ENCODE results near the gene PEAK1. TPM values are rescaled to one million over a fixed set of nuclear protein-coding genes. Genes with fewer than 3 reads are reported as not detected.

Gene PEAK1
- total RNA-seq, 1 donor from 2014 or later: 28.5 TPM

DNA sequence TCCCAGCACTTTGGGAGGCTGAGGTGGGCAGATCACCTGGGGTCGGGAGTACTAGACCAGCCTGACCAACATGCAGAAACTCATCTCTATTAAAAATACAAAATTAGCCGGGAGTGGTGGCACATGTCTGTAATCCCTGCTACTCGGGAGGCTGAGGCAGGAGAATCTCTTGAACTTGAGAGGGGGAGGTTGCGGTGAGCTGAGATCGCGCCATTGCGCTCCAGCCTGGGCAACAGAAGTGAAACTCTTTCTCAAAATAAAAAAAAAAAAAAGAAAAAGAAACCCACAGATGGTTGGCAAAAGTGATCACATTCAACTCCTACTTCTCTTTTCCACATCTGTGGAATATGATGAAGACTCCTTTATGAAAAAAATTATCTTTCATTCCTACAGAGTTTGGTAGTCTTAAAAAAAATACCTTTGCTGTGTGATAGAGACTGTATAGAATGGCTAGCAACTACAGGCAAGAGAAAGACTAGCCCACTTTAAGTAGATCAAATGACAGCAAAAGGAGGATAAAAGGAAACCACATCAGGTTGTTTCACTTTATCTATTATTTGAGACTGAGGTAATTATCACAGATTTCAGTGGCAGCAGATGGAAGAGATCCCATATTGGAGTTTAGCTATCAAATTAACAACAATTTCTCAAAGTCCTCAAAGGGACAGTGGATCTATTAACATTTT, 176.0 kb downstream of the PEAK1 start:
- intact Hi-C loops (cut with micrococcal nuclease): no loop called here

DNA sequence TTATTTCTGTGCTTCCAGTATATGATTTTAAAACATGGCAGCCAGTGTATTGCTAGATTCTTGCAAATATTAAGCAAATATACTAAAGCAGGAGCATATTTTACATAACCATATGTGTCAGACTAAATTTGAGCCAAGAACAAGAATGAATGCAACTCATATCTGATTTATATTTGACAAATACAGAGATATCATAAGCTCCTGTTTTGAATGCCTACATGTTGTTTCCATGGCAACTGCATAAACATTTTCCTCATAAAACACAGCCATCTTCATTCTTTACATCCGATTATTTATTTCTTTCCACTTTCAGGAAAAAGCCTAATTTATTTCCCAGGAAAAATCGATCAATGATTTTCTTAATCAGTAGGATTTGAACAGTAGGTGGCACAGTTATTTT, 176.8 kb downstream of the PEAK1 start:
- intact Hi-C loops (cut with micrococcal nuclease): no loop called here

DNA sequence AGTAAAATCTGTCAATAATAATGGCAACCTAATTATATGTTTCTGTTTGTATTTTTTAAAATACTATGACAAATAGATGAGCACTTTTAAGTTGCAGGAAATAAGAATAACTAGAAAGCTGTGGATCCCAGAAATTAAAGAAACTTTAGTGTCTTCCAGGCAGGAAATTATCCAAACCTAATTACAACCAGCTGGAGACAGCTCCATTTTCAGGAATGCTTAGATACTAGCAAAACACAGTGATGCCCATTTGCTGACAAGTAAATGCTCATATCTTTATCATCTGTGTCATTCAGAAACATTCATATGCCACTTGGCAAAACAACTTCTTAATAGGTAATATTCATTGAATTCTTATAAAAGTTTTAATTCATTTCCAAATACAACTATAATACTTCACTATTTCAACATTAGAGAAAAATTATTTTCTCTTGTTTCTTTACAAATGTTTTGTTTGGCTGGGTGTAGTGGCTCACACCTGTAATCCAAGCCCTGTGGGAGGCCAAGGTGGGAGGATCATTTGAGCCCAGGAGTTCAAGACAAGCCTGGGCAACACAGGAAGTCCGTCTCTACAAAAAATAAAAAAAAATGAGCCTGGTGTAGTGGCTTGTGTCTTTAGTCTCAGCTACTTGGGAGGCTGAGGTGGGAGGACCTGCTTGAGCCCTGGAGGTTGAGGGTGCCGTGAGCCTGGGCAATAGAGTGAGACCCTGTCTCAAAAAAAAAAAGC, 179.9 kb downstream of the PEAK1 start:
- intact Hi-C loops (cut with micrococcal nuclease): no loop called here

GRCh38 chr15:77235566-77235965, 184.3 kb downstream of the PEAK1 start:
- intact Hi-C loops (cut with micrococcal nuclease): no loop called here

DNA sequence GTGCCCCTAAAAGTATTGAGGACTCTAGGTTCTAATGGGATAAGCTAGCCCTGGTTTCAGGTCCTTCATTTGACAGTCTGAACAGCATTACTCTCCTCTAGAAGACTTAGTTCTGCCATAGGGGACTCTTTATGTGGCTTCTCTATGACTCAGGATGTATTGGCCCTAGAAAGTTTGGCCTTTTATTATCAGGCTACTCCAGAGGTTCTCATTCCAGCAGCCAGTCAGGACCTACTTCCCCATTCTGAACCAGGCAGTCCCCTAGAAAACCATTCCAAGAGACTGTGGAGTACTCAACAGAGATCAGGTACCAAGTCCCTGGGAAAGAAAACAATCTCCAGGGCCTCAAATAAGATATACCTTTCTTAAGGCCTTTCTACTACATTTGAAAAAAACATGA, 191.1 kb downstream of the PEAK1 start:
- intact Hi-C loops (cut with micrococcal nuclease): no loop called here

DNA sequence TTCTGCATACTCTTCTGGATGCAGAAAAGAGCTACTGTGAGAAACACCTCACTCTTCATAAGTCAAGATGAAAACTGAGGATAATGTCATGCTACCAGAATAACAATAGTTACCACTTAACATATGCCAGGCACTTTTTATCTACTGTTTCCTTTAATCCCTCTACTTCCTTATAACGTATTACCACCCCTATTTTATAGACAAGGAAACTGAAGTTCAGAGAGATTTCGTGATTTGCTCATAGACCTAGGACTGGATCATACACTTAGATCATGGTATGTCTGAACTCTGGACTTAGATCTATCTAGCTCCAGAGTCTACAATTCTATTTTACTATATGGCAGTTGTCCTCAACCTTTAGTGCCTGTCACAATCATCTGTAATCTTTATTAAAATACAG, 193.3 kb downstream of the PEAK1 start:
- intact Hi-C loops (cut with micrococcal nuclease): no loop called here

- intact Hi-C loops (cut with micrococcal nuclease): no loop called here
These were observed 194.3 kb downstream of the PEAK1 start for GRCh38 chr15:77225646-77226045.

- intact Hi-C loops (cut with micrococcal nuclease): no loop called here
These were observed 194.8 kb downstream of the PEAK1 start for GRCh38 chr15:77225088-77225487.

DNA sequence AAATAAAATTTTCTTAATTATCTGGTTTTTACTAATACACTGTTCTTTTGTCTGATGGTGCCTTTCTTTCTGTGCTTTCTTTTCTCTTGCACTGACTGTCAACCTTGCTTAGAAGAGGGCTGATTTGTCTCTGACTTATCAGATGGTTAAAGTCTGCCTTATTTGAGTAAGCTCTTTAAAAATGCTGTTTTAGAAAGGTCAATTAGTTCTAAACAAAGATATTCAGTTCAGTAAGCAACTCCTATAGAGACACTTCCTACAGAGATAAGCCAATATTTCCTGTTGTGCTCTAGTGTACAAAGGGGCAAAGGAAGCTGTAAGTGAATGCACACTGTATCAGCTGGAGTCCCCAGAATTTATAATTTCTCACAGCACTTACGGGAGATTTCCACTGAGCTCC, 195.6 kb downstream of the PEAK1 start:
- intact Hi-C loops (cut with micrococcal nuclease): no loop called here

DNA sequence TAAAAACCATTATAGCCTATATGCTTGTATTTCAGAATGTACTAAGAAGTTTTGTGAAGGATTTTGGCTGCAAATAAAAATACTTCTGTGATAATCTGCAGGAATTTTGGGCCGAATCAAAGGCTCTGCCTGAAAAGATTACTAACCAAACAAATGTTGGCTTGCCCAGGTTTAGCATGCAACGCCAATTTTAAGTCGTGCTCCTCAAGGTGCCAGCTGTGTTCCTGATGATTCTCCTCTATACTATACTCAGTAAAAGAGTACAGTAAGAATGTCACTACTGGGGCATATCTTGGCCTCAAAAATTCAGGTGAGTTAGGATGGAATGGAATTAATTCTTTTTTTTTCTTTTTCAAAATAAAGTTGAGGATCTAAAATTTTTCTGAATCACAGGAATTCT, 198.2 kb downstream of the PEAK1 start:
- intact Hi-C loops (cut with micrococcal nuclease): no loop called here

- intact Hi-C loops (cut with micrococcal nuclease): no loop called here
These were observed 198.7 kb downstream of the PEAK1 start for GRCh38 chr15:77221174-77221573.

- intact Hi-C loops (cut with micrococcal nuclease): no loop called here
These were observed 200.1 kb downstream of the PEAK1 start for GRCh38 chr15:77219841-77220240.

- intact Hi-C loops (cut with micrococcal nuclease): no loop called here
These were observed 210.7 kb downstream of the PEAK1 start for GRCh38 chr15:77209221-77209620.

DNA sequence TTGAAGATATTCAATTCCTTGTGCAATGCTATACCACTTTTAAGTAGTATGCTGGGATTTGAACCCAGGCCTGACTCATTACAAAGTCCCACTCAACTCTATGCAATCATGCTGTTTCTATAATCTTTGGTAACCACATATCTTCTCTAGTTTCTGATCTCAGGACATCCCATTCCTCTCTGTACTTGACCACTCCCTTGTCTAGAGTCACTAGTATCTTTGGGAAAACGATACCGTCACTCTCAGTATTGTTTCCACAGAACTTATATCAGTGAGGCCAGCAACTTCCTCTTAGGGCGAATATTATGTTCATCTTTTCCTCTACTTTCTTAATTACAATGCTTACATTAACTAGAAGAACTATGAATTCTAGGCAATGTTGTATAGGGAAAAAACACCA, 211.7 kb downstream of the PEAK1 start:
- intact Hi-C loops (cut with micrococcal nuclease): no loop called here

DNA sequence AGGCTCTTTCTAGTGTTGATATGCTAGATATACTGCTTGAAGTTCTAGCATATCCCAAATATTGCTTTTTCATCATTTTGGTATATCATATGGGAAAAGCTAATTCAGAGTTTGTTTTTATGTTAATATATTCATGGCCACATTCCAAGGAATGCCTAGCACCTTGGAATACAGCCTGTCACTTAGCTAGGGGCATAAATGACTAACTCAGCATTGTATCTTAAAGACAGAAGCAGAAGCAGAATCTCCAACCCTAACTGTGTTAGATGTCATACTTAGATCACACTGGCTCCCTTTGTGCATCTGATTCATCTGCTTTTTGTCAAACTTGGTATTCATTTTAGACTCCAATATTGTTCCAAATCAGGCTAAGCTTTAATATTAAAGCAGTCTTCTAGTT, 218.2 kb downstream of the PEAK1 start:
- intact Hi-C loops (cut with micrococcal nuclease): no loop called here

GRCh38 chr15:77196381-77196780, 223.5 kb downstream of the PEAK1 start:
- intact Hi-C loops (cut with micrococcal nuclease): no loop called here

GRCh38 chr15:77195586-77195985, 224.3 kb downstream of the PEAK1 start:
- intact Hi-C loops (cut with micrococcal nuclease): no loop called here

DNA sequence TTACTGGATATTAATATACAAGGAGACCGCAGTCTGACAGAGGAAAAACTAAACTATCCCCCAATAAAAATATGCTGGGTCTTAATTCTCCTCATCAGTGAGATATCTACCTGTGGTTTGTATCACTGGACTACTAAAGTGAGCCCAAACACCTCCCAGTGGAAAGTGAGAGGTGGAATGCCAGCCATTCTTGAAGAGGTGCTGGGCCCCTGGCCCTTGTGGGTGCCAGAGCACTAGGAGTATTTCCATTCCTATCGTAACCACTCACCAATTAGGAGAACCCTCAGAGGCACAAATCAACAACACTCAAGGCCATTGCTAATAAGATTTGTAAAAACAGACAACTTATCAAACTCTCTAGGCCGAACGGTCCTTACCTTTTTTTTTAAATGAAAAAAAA, 227.5 kb downstream of the PEAK1 start:
- intact Hi-C loops (cut with micrococcal nuclease): no loop called here

DNA sequence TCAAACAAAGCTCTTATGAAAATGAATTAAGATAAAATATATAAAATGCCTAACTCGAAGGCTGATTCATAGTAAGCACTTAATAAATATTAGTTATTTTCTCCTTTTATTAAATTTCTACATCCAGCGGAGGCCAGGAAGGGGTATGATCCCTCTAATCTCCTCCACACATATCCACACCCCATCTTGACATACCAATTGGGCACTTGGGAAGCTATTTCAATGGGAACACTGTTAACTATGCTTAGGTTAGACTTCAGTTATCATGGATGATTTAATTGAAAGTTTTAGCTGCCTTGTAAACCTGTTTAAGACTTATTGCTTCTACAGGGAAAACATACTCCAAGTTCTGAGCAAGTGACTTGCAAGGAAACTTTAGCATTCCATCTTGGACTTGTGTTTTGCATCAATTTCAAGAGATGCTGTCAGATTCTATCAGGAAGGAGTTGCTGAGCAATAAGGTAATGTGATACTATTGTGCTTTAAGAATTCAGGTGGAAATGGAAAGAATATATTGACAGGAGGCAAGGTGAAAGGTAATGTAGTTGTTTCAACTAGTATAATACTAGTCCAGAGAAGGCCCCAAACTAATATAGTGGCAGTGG, 228.6 kb downstream of the PEAK1 start:
- intact Hi-C loops (cut with micrococcal nuclease): no loop called here

GRCh38 chr15:77187751-77188464, 232.0 kb downstream of the PEAK1 start:
- intact Hi-C loops (cut with micrococcal nuclease): loop anchor here (1.0 to 10.0 kb wide), 6 partner anchors 9 to 853 kb away; partner anchors contain the start of genes HMG20A, ISL2, PEAK1 and RCN2

- intact Hi-C loops (cut with micrococcal nuclease): loop anchor here (1.0 to 10.0 kb wide), 8 partner anchors 67 to 852 kb away; partner anchors contain the start of genes HMG20A, ISL2, PEAK1 and RCN2
These were observed 233.3 kb downstream of the PEAK1 start for GRCh38 chr15:77186594-77187011.
